PC-9 (cell line): ENCODE results near the gene LCN9.

ENCODE experiments used
- CTCF ChIP-seq: fragments of 200-600 bp; sonication (generic); conservative IDR thresholded peaks from 2 replicates; pipeline ENCODE4 v1.6.1; 2017; ENCODE audit warnings: mixed run types, antibody characterized with exemption, mild to moderate bottlenecking, moderate library complexity
- EZH2 ChIP-seq: fragments of 200-600 bp; sonication (generic); IDR thresholded peaks from 2 replicates; pipeline ENCODE4 v1.8.0; 2017; ENCODE audit warnings: antibody characterized with exemption, low read depth

GRCh38 chr9:135666534-135667462, 3.7 kb downstream of the LCN9 start:
- TF ChIP-seq EZH2, result no peak
- TF ChIP-seq CTCF, result no peak
